Activated CD4-positive, alpha-beta memory T cell treated with anti-CD3 and anti-CD28 coated beads, Interleukin-2, amount 10 ng/mL, durations not matched to agents 7 days and 5 days (primary cell): ENCODE results near the gene TNS3. TPM values are rescaled to one million over a fixed set of nuclear protein-coding genes. Genes with fewer than 3 reads are reported as not detected.

ENCODE experiments used
- CTCF ChIA-PET: fragments of 350-600 bp; sonication (Branson Sonifier 250); formaldehyde crosslinking; loops from one replicate; lab custom pipeline; 2021; ENCODE audit warnings: antibody characterized with exemption, inconsistent platforms; lab: Charles Lee
- POLR2A ChIA-PET: fragments of 350-600 bp; sonication (Branson Sonifier 250); formaldehyde crosslinking; loops from one replicate; lab custom pipeline; 2021; ENCODE audit warnings: antibody characterized with exemption; lab: Charles Lee
- DNase-seq: peaks from one replicate; pipeline ENCODE4 v3.0.0-alpha.2; 2020
- H3K27ac Mint-ChIP-seq: one replicate; pipeline ENCODE4 v1.8.0; 2021; ENCODE audit warnings: mild to moderate bottlenecking, mixed read lengths
- H3K27me3 Mint-ChIP-seq: one replicate; pipeline ENCODE4 v1.8.0; 2021; ENCODE audit warnings: mixed read lengths
- H3K36me3 Mint-ChIP-seq: one replicate; pipeline ENCODE4 v1.8.0; 2021; ENCODE audit warnings: low read depth, mixed read lengths
- H3K4me1 Mint-ChIP-seq: one replicate; pipeline ENCODE4 v1.8.0; 2021; ENCODE audit warnings: mixed read lengths
- H3K4me3 Mint-ChIP-seq: one replicate; pipeline ENCODE4 v1.8.0; 2021; ENCODE audit warnings: mild to moderate bottlenecking, mixed read lengths
- H3K9me3 Mint-ChIP-seq: one replicate; pipeline ENCODE4 v1.8.0; 2021; ENCODE audit warnings: mixed read lengths
- total RNA-seq, 2 experiments: library from RNA; stranded (reverse); gene quantifications; one replicate each; pipeline ENCODE4 v1.2.3, GENCODE V29; 2021

TNS3 gene
- total RNA-seq, 2 experiments from 2014 or later = 0.15 to 0.18 TPM

GRCh38 chr7:47461161-47461560 is 120.8 kb downstream of the TNS3 start:
- Mint-ChIP-seq H3K4me1 (no peaks in the 10 kb centered on the region), H3K36me3 (no peaks in the 10 kb centered on the region), H3K27ac (no peak overlapping the region), H3K9me3 (no peaks in the 10 kb centered on the region), H3K4me3 (no peak overlapping the region), H3K27me3 (no peaks in the 10 kb centered on the region)
- ChIA-PET POLR2A (no interaction called here), CTCF (no interaction called here)
- no peak for DNase-seq

- Mint-ChIP-seq H3K4me3 (no peak overlapping the region), H3K36me3 (no peaks in the 10 kb centered on the region), H3K4me1 (no peaks in the 10 kb centered on the region), H3K27ac (no peak overlapping the region), H3K27me3 (no peaks in the 10 kb centered on the region), H3K9me3 (no peaks in the 10 kb centered on the region)
- no peak for DNase-seq
- ChIA-PET CTCF (no interaction called here), POLR2A (no interaction called here)
Measured at GRCh38 chr7:47460251-47460989, 121.5 kb downstream of the TNS3 start.

GRCh38 chr7:47458486-47458885 is 123.4 kb downstream of the TNS3 start:
- Mint-ChIP-seq H3K4me1 (no peaks in the 10 kb centered on the region), H3K9me3 (no peaks in the 10 kb centered on the region), H3K4me3 (no peak overlapping the region), H3K27ac (no peak overlapping the region), H3K36me3 (no peaks in the 10 kb centered on the region), H3K27me3 (no peaks in the 10 kb centered on the region)
- ChIA-PET CTCF (no interaction called here), POLR2A (no interaction called here)
- no peak for DNase-seq

GRCh38 chr7:47458057-47458456 is 123.9 kb downstream of the TNS3 start:
- H3K27ac Mint-ChIP-seq = no peak overlapping the region
- DNase-seq = no peak
- no peaks in the 10 kb centered on the region for H3K27me3 Mint-ChIP-seq
- no peaks in the 10 kb centered on the region for H3K4me1 Mint-ChIP-seq
- ChIA-PET CTCF (no interaction called here), POLR2A (no interaction called here)
- H3K4me3 Mint-ChIP-seq = no peak overlapping the region
- no peaks in the 10 kb centered on the region for H3K36me3 Mint-ChIP-seq
- H3K9me3 Mint-ChIP-seq = no peaks in the 10 kb centered on the region

- Mint-ChIP-seq H3K9me3 (no peaks in the 10 kb centered on the region), H3K36me3 (no peaks in the 10 kb centered on the region), H3K27ac (no peak overlapping the region), H3K27me3 (no peaks in the 10 kb centered on the region), H3K4me1 (no peaks in the 10 kb centered on the region), H3K4me3 (no peak overlapping the region)
- POLR2A ChIA-PET = no interaction called here
- DNase-seq = no peak
- CTCF ChIA-PET = no interaction called here
Measured at GRCh38 chr7:47456210-47456955, 125.5 kb downstream of the TNS3 start.

GRCh38 chr7:47455872-47456185 is 126.1 kb downstream of the TNS3 start:
- ChIA-PET CTCF (no interaction called here), POLR2A (no interaction called here)
- Mint-ChIP-seq H3K4me3 (no peak overlapping the region), H3K27ac (no peak overlapping the region), H3K27me3 (no peaks in the 10 kb centered on the region), H3K4me1 (no peaks in the 10 kb centered on the region), H3K9me3 (no peaks in the 10 kb centered on the region), H3K36me3 (no peaks in the 10 kb centered on the region)
- no peak for DNase-seq

- H3K4me1 Mint-ChIP-seq = no peaks in the 10 kb centered on the region
- CTCF ChIA-PET = no interaction called here
- POLR2A ChIA-PET = no interaction called here
- no peaks in the 10 kb centered on the region for H3K9me3 Mint-ChIP-seq
- no peaks in the 10 kb centered on the region for H3K27me3 Mint-ChIP-seq
- no peak for DNase-seq
- no peak overlapping the region for H3K4me3 Mint-ChIP-seq
- no peaks in the 10 kb centered on the region for H3K36me3 Mint-ChIP-seq
- no peak overlapping the region for H3K27ac Mint-ChIP-seq
Measured at GRCh38 chr7:47454974-47455871, 126.7 kb downstream of the TNS3 start.

GRCh38 chr7:47454069-47454973 is 127.6 kb downstream of the TNS3 start:
- DNase-seq = no peak
- Mint-ChIP-seq H3K9me3 (no peaks in the 10 kb centered on the region), H3K4me1 (no peaks in the 10 kb centered on the region), H3K4me3 (no peak overlapping the region), H3K27me3 (no peaks in the 10 kb centered on the region), H3K36me3 (no peaks in the 10 kb centered on the region), H3K27ac (no peak overlapping the region)
- POLR2A ChIA-PET = no interaction called here
- CTCF ChIA-PET = no interaction called here

- Mint-ChIP-seq H3K27me3 (no peaks in the 10 kb centered on the region), H3K4me3 (no peak overlapping the region), H3K4me1 (no peaks in the 10 kb centered on the region), H3K27ac (no peak overlapping the region), H3K36me3 (no peaks in the 10 kb centered on the region), H3K9me3 (no peaks in the 10 kb centered on the region)
- ChIA-PET POLR2A (no interaction called here), CTCF (no interaction called here)
- no peak for DNase-seq
Measured at GRCh38 chr7:47453093-47454061, 128.5 kb downstream of the TNS3 start.

GRCh38 chr7:47452715-47453092 is 129.2 kb downstream of the TNS3 start:
- Mint-ChIP-seq H3K4me3 (no peak overlapping the region), H3K27me3 (no peaks in the 10 kb centered on the region), H3K36me3 (no peaks in the 10 kb centered on the region), H3K27ac (no peak overlapping the region), H3K4me1 (no peaks in the 10 kb centered on the region), H3K9me3 (no peaks in the 10 kb centered on the region)
- CTCF ChIA-PET = no interaction called here
- no peak for DNase-seq
- POLR2A ChIA-PET = no interaction called here

GRCh38 chr7:47452295-47452694 is 129.6 kb downstream of the TNS3 start:
- Mint-ChIP-seq H3K27me3 (no peaks in the 10 kb centered on the region), H3K9me3 (no peaks in the 10 kb centered on the region), H3K27ac (no peak overlapping the region), H3K36me3 (no peaks in the 10 kb centered on the region), H3K4me1 (no peaks in the 10 kb centered on the region), H3K4me3 (no peak overlapping the region)
- ChIA-PET CTCF (no interaction called here), POLR2A (no interaction called here)
- DNase-seq = no peak

GRCh38 chr7:47451851-47452205 is 130.1 kb downstream of the TNS3 start:
- H3K4me3 Mint-ChIP-seq = no peak overlapping the region
- H3K9me3 Mint-ChIP-seq = no peaks in the 10 kb centered on the region
- H3K4me1 Mint-ChIP-seq = no peaks in the 10 kb centered on the region
- ChIA-PET POLR2A (no interaction called here), CTCF (no interaction called here)
- no peak overlapping the region for H3K27ac Mint-ChIP-seq
- H3K27me3 Mint-ChIP-seq = no peaks in the 10 kb centered on the region
- no peaks in the 10 kb centered on the region for H3K36me3 Mint-ChIP-seq
- no peak for DNase-seq
